Mammary epithelial cell (primary cell): ENCODE data around the gene CHST7.

Source experiments
- EZH2 ChIP-seq: IDR thresholded peaks from 2 replicates; pipeline ENCODE4 v1.6.1; 2012; ENCODE audit warnings: low read length, inconsistent platforms, borderline replicate concordance
- TF ChIP-seq, protein P1 (sequence below), 2 donors: IDR thresholded peaks in 1 of 2; conservative IDR thresholded peaks in 1 of 2; 2 replicates each; pipeline ENCODE4 v1.5.1; 2011 to 2012; ENCODE audit warnings: inconsistent platforms in 2 of 2, low read length in 2 of 2, mild to moderate bottlenecking in 2 of 2, control low read depth in 1 of 2, low read depth in 1 of 2; ENCODE audit not compliant: insufficient read depth in 1 of 2; ENCODE audit errors: extremely low read depth in 1 of 2

DNA sequence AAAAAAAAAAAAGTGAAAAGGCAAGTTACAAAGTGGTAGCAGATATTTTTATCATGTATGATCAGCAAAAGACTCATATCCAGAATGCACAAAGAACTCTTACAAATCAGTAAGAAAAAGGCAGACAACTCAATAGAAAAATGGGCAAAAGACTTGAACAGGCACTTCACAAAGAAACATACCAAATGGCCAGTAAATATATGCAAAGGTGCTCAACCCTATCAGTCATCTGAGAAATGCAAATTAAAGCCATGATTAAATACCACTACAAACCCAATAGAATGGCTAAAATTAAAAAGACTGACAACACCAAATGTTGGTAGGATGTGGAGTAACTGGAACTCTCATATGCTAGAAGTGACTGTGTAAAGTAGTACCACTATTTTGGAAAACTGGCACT lies 45.4 kb downstream of the CHST7 start:
- TF ChIP-seq, protein P1, sequence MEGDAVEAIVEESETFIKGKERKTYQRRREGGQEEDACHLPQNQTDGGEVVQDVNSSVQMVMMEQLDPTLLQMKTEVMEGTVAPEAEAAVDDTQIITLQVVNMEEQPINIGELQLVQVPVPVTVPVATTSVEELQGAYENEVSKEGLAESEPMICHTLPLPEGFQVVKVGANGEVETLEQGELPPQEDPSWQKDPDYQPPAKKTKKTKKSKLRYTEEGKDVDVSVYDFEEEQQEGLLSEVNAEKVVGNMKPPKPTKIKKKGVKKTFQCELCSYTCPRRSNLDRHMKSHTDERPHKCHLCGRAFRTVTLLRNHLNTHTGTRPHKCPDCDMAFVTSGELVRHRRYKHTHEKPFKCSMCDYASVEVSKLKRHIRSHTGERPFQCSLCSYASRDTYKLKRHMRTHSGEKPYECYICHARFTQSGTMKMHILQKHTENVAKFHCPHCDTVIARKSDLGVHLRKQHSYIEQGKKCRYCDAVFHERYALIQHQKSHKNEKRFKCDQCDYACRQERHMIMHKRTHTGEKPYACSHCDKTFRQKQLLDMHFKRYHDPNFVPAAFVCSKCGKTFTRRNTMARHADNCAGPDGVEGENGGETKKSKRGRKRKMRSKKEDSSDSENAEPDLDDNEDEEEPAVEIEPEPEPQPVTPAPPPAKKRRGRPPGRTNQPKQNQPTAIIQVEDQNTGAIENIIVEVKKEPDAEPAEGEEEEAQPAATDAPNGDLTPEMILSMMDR (conservative IDR thresholded peaks at IDR 0.05 in 1 of 2, IDR thresholded peaks at IDR 0.05 in 1 of 2; ENCODE audit: extremely low read depth in 1 of 2, insufficient read depth in 1 of 2, low read depth in 1 of 2, low read length in 2 of 2), result no peak
- TF ChIP-seq EZH2, result no peak
